HG03135 (cell line): Measurements from ENCODE around the gene CADM2.

Experiments used
- ATAC-seq: cut with Tn5 transposase; IDR thresholded peaks from one replicate; pipeline ENCODE4 v1.9.1; 2021; ENCODE audit warnings: mild to moderate bottlenecking, moderate library complexity; ENCODE audit not compliant: unreplicated experiment

The CADM2 gene

DNA sequence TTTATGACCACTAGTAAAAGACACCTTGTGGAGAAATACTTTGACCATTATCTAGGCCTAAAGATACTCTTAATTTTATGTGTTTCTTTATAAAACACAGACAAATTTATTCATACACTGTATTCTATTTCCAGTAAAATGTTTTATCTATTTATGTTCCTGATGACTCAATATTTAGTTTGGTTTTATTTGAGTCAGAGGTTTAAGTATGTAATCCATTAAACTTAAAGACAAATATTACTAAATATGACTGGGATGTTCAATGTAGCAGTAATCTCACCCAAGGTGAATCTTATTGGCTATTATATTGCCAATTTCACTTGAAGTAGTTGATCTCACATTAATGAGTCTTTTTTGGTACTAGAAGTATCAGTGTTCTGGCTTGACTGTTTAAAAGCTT lies 799.7 kb downstream of the CADM2 start:
- no peak for ATAC-seq

DNA sequence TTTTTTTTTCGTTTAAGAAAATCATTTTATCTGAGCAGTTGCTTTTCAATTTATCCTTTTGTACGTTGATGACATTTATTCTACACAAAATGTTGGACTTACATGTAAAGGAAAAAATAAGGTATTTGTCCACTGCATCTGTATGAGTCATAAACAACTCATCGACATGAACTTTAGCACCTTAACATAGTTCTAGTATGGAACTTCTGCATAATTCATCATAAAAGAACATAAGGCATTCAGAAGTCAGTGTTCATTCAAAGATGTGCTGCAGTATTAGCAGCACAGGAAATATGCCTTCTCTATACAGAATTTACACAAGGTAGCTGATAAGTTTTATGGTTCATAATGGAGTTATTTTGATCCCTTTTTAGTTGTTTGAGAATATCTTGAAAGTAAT lies 801.6 kb downstream of the CADM2 start:
- ATAC-seq = no peak

DNA sequence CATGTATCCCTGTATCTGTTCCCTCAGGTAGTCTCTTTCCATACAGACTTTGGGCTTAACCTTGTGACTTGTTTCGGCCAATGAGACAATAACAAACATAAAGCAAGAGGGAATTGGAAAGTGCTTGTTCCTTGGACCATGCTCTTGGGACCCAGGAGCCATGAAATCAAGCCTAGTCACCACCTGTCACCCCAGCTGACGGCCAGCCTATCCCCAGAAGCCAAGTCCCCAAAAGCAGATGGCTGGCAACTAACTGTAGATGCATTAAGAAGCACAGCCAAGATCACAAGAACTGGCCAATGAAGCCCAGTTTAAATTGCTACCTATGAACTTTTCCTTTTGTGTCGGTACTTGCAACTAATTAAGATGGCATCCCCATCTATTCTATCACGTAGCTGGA lies 822.0 kb downstream of the CADM2 start:
- no peak for ATAC-seq

DNA sequence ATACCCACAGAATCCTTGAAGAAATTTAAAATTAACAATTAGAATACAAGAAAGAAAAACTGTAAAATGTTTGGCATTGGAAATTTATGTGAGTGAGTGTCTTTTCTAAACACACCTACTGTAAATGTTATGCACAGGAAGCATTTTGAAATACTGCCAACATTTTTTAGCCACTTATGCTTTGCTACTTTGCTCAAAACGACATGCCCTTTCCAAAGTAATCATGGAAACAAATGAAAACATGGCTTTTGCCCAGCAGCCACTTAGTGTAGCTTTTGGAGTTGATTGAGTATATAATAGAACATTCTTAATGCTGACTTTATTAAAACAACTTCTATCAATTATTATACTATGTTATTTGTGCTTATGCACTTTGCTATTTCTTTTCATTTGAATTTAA lies 823.0 kb downstream of the CADM2 start:
- ATAC-seq = no peak

DNA sequence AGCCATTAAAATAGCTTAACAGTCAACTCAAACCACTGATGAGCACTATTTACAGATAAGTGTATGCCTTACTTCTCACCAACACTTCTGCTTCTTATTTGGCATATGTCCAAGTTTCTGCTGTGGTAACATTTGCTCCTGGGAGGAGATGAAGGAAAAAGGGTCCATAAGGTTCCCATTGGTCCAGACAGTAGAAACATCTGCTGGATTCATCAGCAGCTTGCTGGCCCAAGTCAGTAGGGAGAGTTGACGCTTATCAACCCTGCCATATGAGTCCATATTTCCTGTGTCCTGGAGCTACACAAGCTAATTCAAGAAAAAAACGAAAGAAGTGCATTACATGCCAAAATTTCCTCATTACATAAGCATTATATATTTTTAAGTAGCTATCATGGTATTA lies 824.5 kb downstream of the CADM2 start:
- ATAC-seq = no peak

DNA sequence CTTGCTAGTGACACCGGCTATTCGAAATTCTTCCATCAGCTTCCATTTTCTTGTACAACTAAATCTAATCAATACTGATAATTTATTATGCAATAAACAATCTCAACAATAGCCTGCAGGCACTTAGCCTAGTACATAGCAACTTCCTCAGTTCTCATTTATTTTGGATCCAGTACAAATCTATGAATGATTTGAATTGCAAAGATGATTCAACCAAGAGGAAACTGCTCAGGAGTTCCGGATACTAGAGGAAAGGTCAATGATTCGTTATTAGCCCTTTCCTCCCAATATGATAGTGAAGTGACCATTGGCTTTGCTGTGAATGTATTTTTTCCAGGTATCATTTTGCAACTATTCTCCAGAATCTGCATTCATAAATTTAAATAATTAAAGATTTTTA lies 827.0 kb downstream of the CADM2 start:
- no peak for ATAC-seq

DNA sequence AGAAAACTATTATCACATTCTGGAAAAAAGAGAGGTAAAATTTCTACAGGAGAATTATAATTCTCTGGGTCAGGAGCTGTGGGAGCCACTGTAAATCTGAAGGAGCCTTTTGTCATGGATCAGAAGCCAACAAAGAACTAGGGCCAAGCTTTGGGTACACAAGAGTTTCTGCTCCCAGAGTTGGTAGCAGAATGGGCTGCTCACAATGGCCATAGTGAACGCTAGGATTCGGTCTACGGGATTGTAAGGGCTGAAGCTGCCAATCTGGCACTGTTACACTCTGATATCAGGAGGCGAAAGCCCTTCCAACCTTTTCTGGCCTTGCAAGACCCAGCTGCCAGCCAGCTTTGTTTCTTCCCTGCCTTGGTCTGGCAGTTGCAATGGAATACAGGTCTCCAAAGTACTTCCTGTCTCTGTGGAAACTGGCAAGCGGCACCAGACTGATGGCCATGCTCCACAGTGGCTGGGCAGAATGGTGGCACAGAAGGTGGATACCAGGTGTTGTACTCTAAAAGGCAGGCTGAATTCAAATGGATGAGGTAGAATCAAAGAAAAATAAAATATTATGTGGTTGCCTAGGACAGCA lies 831.7 kb downstream of the CADM2 start:
- ATAC-seq = no peak

DNA sequence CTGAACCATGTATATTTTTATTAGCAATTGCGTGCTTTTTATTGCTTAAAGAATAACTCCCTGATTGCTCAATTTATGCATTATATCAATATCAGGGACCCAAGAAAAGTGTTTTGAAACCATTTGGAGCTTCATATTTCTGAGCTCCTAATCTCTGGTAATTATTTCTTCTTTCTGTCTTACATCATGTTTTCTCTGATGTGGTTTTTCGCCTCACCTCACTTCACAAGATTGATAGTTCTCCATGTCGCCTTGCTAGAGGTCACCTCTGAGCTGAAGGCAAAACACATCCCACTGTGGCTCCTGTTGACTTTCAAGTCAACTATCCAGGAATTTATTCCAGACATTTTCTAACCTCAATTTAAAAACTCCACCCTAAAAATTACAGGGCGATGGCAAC lies 837.4 kb downstream of the CADM2 start:
- ATAC-seq = no peak

DNA sequence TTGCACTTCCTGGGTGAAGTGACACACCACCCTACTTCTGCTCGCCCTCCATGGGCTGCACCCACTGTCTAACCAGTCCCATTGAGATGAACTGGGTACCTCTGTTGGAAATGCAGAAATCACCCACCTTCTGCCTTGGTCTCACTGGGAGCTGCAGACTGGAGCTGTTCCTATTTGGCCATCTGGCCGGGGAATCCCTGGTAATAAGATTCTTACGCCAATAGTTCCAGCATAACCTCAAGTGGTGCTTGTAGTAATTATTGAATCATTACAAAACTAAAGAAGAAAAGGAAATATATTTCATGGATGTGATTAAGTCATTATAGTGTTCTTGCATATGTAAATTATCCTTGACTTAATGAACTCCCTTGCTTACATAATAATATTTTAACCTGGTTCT lies 841.9 kb downstream of the CADM2 start:
- no peak for ATAC-seq

DNA sequence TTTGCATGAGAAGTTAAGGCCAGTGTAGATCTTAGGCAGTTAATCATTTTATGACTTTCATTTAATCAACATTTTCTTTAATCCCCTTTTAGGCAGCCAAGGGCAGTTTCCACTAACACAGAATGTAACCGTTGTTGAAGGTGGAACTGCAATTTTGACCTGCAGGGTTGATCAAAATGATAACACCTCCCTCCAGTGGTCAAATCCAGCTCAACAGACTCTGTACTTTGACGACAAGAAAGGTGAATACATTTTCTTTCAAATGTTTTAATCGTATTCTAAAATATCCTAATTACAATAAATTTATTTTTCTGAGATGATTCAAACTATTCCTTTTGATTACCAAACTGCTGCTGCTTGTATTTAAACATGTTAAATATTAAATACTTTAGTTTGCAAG lies 843.2 kb downstream of the CADM2 start:
- ATAC-seq = no peak

DNA sequence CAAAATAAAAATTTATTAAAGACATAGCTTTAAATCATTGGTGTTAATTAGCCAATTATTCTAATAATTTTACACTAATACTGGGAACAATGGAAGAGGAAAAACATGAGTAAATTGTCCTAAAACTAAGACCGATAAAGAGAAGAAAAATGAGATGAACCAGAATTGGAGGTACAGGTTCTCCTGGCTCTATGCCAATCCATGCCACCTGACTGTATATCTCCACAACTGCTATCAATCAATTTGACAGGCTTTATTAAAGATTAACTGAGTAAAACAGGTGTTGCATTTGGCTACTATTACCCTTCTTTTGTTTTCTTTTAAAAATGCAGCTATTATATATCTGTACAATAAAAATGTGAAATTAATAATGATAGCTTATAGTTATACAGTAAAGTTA lies 850.0 kb downstream of the CADM2 start:
- no peak for ATAC-seq

DNA sequence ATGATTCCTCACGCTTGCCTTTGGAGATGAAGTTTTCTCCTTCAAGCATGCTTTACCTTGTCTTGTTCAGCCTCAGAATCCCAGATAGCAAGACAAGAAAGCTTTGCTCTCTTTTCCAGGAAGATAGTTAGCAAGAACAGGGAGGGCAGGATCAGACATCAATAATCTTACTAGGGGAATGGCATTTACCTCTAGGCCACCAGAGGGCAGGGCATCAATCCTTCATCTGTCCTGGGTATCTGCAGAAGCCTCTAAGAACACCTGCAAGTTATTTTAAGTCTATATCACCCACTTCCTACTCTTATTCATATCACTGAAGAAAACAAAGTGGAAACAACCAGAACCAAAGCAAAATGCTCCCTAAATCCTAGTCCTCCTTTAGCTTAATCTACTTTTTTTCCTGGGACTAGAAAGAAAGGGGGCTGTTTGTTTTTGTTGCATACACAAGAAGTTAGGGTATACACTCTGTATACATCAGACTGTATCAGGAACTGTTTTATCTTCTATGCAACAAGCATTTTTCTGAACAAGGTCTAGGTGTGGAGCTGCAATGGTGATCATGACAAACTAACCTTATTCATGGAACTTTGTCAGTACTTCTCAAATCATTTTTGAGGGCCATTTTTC lies 862.5 kb downstream of the CADM2 start:
- ATAC-seq = no peak

DNA sequence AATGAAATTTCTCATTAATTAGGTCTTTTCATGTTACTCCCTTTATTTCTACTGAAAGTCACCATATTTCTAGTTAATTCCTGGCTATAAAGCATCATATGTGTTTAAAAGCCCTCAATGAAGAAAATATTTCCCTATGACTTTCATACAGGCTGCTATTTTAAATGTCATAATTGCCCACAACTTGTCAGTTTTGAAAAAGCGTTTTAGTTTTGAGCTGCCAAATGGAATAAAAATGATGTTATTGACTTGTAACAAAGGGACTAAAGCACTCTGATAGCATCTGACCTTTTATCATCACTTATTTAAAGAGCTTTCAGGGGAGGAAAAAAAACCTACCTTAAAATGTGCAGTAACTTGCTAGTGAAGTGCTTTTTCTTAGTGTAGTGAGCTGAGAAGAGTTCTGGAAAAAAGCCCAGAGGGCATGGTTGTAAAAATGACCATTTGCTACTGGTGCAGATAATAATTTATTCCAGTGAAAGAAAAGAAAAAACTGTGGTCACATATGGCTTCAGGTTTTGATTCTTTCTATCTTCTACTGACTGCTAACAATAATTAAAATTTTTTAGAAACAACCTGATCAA lies 877.2 kb downstream of the CADM2 start:
- no peak for ATAC-seq

DNA sequence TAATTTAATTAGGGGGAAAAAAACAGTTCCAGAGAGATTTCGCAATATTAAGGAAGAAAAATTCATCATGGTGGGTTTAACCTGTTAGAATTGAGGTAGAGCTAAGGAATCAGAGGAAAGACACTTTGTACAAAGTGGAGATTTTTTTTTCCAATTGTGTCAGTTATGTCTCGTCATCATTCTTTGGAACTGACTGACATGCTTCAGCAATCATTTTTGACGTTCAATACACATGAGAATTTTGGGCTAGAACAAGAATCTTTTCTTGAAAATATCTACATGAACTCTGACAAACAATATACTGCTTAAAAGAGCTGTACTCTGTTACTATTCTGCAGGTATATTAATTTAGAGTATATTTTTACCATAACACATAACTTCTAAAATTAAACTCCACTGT lies 878.6 kb downstream of the CADM2 start:
- ATAC-seq = no peak

DNA sequence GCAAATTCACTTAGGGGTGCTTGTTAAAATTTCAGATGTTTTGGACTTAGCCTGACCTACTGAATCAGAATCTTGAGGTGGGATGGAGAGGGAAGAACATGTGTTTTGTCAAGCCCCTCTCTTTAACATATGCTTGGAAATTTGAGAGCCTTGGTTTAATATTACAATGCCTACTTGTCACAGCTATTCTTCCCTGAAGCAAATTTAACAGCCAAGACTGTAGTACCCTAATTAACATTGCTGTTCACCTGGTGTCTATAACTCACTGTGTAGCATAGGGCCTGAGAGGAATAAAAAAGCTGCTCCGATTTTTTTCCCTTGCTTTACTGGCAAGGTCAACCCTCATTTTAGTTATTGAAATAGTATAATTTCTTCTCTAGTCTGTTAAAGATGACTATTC lies 880.1 kb downstream of the CADM2 start:
- no peak for ATAC-seq

DNA sequence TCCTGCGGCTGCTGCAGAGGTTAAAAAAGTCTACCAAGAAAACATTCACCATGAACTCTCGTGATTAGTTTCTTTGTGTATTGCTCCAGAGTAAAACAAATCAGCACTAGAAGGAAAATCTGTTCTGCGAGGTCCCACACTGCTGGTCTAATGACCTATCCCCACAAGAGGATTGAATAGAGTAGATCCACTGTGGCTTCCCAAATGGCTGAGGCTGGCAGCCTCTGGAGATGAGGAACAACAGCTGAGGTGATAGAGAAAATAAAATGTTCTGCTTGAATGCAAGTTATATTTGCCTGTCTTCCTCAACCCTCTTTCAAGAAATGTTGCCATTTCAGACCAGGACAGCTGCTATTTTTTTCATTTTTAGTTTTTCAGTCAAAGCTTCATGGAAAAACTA lies 883.3 kb downstream of the CADM2 start:
- ATAC-seq = no peak

DNA sequence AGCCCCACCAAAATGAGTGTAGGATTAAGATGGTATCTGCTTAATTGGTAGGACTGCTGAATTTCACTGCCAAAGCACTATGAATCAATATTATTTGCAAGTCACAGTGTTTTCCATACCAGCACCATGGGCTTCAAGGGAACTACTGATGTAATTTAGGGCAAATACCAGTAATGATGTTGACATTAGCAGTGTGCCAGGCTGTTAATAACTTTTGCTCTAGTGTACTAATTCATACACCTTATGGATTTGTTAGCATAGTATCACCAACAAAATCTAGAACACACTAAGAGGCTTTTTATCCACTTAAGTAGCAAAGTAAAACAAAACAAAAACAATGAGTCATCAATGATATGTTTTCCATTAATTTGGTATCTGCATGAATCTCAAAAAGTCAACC lies 888.2 kb downstream of the CADM2 start:
- ATAC-seq = no peak

DNA sequence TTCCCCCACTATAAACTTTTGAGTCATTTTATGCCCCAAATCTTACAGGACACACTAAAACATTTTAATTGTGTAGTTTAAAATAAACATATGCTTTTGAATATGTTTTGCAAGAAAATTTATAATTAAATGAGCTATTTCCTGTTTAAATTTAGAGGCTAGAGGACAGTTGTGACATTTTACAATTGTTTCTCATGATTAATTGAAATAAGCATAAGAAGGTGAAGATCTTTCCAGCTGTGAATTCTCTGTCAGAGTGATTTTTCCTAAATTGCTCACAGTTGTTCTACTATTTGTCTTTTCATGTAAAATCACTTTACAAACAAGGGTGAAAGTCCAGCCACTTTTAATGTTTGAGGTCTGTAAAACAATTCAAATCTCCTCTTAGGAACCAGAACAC lies 892.3 kb downstream of the CADM2 start:
- no peak for ATAC-seq

DNA sequence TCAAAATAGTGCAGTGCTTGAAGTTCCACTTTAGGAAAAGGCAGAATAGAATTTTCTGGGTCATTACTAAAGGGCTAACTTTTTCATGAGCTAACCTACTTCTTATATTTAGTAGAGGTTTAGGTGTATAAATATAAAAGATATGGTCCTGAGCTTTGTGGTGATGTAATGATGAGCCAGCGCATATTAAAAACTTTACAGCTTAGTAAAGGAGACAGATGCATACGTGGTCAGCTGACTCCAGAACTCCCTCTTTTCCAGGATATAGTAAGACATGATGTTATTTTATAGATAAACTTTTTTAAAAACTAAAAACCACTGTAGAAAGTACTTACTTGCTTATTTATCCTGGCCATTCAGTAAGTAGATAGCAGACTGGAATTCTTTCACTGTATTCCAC lies 895.0 kb downstream of the CADM2 start:
- ATAC-seq = no peak

DNA sequence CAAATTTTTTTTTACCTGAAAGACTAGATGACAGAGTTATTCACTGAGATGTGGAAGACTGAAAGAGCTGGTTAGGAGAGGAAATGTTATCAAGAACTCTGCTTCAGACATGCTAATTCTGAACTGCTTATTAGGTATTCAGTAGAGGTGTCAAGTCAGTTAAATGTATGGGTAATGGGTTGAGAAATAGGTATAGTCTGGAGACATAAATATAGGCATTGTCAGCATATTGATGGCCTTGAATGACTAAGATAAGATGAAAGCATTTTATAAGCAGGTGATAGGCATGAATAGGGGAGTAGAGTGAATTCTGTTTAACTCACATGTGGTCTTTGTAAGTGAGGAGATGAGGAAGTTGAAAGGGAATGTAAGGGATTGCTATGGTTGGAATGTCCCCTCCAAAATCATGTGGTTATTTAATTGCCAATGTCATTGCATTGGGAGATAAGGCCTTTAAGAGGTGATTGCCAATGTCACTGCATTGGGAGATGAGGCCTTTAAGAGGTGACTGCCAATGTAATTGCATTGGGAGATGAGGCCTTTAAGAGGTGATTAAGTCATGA lies 904.2 kb downstream of the CADM2 start:
- ATAC-seq = no peak

DNA sequence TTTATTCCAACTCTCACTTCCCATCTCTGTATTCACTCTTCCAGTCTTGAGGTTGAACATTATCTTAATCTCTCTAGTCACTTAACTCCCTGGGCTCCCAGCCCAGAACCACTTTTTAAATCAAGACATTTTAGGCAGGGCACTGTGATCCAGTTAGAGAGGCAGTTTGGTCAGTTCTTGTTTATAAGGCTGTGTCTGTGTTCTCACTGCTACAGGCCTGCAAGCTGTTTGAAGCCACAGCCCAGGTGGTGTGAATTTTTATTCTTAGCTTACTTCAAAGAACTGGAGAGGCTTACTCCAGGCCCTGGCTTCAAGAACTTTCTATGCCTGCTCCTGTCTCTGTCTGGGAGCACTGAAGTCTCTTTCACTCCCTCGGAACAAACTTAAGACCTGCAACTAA lies 906.1 kb downstream of the CADM2 start:
- no peak for ATAC-seq

DNA sequence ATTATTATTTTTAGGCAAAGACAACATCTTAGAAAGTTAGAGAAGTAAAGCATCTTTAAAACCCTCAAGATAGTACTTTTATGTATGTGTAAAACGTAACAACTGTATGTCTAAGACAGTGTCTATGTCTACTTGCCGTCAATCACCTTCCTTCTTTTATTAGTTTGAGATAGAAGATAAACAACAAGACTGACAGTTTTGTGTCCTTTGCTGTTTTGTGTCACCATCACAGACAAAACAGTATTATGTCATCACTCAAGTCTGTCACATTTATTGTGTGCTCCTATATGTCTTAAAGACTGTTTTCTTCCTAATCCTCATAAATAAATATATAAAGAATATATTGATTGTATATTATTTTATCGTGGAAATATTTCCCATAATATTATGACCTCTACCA lies 908.3 kb downstream of the CADM2 start:
- no peak for ATAC-seq

DNA sequence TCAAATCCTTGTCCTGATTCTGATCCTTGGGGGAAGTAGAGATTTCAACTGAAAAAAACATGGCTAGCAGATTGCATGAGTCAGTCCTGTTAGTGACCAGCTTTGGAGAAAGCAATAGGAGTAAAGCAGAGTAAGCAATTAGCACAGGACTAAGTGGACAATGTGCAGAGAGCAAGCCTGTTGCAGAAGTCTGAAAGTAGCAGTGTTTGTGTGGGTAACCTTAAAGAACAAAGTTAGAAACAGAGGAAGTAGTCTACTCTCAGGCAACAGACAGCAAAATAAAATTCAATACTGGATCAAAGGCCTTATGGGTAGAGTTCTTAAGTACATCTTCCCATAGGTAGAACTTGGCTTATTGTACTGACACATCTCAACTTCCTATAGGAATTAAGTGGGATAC lies 916.8 kb downstream of the CADM2 start:
- no peak for ATAC-seq
